ENCODE results near the gene NENF. TPM values are rescaled to one million over a fixed set of nuclear protein-coding genes. Genes with fewer than 3 reads are reported as not detected.

NENF gene
- total RNA-seq, 1 donor from 2014 or later = 6.8 TPM

DNA sequence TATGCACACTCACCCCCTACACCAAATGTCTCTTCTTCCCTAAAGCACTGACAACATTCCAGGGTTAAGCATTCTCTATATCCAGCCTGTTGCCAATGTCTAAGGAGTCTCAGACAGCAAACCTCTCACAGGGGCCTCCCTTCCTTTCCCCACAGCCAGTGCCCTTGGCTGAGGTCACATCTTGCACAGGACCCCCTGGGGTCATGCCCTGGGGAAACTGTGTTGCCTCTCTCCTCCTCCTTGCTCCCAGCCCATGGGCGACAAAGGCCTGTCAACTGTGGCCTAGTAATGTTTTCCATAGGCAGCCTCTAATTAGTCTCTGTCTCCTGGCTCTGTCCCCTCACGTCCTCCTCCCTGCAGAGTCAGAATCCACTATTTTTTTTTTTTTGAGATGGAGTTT is 54.6 kb downstream of the NENF start:
- no peak for DNase-seq (ENCODE audit: low spot score)
- Mint-ChIP-seq H3K36me3 (no peaks in the 10 kb centered on the region), H3K27ac (peak overlapping the region; percentile 15), H3K9me3 (no peaks in the 10 kb centered on the region), H3K27me3 (ENCODE audit: insufficient read depth, low read depth) (peaks cover 24% of the 10 kb centered on the region), H3K4me3 (no peak overlapping the region), H3K4me1 (peaks cover 67% of the 10 kb centered on the region)
- H3K79me2 ChIP-seq (ENCODE audit: low read depth) = no peaks in the 10 kb centered on the region
- H2AFZ ChIP-seq (replicated peaks) = no peak overlapping the region
- H3K27ac ChIP-seq = no peak overlapping the region
- no peak overlapping the region for H3K9ac ChIP-seq
- no peak overlapping the region for H3K4me2 ChIP-seq
- H3K36me3 ChIP-seq = no peaks in the 10 kb centered on the region
- H3F3A ChIP-seq (ENCODE audit: low read depth) = no peaks in the 10 kb centered on the region
- H3K9me3 ChIP-seq (ENCODE audit: low read depth) = no peaks in the 10 kb centered on the region
- TF ChIP-seq EZH2phosphoT487 (IDR thresholded peaks at IDR 0.05) (no peak), EZH2 (IDR thresholded peaks at IDR 0.05) (no peak)
- TF ChIP-seq, protein P1, sequence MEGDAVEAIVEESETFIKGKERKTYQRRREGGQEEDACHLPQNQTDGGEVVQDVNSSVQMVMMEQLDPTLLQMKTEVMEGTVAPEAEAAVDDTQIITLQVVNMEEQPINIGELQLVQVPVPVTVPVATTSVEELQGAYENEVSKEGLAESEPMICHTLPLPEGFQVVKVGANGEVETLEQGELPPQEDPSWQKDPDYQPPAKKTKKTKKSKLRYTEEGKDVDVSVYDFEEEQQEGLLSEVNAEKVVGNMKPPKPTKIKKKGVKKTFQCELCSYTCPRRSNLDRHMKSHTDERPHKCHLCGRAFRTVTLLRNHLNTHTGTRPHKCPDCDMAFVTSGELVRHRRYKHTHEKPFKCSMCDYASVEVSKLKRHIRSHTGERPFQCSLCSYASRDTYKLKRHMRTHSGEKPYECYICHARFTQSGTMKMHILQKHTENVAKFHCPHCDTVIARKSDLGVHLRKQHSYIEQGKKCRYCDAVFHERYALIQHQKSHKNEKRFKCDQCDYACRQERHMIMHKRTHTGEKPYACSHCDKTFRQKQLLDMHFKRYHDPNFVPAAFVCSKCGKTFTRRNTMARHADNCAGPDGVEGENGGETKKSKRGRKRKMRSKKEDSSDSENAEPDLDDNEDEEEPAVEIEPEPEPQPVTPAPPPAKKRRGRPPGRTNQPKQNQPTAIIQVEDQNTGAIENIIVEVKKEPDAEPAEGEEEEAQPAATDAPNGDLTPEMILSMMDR (IDR thresholded peaks at IDR 0.05) = no peak
- H4K20me1 ChIP-seq (ENCODE audit: low read depth) = no peaks in the 10 kb centered on the region
- H3K27me3 ChIP-seq = no peaks in the 10 kb centered on the region
- peaks cover 14% of the 10 kb centered on the region for H3K4me1 ChIP-seq
- no peak overlapping the region for H3K4me3 ChIP-seq

- Histone ChIP-seq H3K27ac (no peak overlapping the region), H3K36me3 (no peaks in the 10 kb centered on the region), H4K20me1 (ENCODE audit: low read depth) (no peaks in the 10 kb centered on the region), H3K9me3 (ENCODE audit: low read depth) (no peaks in the 10 kb centered on the region), H3K9ac (no peak overlapping the region), H3K4me3 (no peak overlapping the region), H3K4me2 (no peak overlapping the region), H3K79me2 (ENCODE audit: low read depth) (no peaks in the 10 kb centered on the region), H3F3A (ENCODE audit: low read depth) (no peaks in the 10 kb centered on the region), H2AFZ (replicated peaks) (no peak overlapping the region), H3K4me1 (peaks cover 14% of the 10 kb centered on the region), H3K27me3 (no peaks in the 10 kb centered on the region)
- Mint-ChIP-seq H3K27ac (no peak overlapping the region), H3K36me3 (no peaks in the 10 kb centered on the region), H3K9me3 (no peaks in the 10 kb centered on the region), H3K27me3 (ENCODE audit: insufficient read depth, low read depth) (peaks cover 23% of the 10 kb centered on the region), H3K4me3 (no peak overlapping the region), H3K4me1 (peaks cover 67% of the 10 kb centered on the region)
- TF ChIP-seq EZH2 (IDR thresholded peaks at IDR 0.05) (no peak), EZH2phosphoT487 (IDR thresholded peaks at IDR 0.05) (no peak)
- TF ChIP-seq, protein P1 (IDR thresholded peaks at IDR 0.05) = no peak
- DNase-seq (ENCODE audit: low spot score) = no peak
These were observed 55.2 kb downstream of the NENF start for GRCh38 chr1:212487774-212488435.

DNA sequence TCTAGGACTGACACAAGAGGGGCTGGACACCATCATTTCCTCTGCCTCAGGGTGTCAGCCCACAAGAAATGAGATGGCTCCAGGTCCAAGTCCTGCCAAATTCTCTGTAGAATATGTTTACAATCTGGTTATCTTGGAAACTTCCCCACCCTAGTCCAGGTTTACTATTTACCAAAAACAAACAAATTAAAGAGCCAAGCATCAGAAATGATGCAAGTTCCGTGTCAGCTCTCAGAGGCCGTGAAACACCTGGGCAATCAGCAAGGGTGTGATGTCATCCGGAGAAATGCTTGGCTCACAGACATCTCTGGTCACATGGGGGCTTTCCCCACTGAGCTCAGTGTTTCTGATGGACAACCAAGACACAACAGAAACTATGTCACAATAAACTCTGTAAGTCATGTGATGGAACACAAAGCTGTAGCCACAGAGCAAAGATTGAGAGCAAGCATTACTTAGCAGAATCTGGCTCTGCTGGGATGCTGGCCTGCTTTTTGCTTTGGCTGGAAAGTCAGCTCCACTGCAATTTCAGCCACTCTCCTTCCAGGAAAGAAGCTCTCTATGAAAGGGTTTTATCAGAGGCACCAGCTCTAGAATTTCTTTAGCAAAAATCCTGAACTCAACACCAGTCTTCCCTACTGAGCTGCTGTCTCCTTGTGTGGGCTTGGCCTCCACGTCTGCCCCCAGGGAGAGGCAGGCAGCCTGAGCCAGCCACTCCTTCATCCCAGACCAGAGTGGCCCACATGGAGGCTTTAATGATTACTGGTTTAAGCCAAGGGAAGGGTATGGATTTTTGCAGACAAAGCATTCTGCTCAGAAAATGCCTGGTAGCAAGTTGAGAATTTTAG is 55.9 kb downstream of the NENF start:
- peak overlapping the region; percentile 72 for H3K27ac Mint-ChIP-seq
- no peak overlapping the region for H3K4me3 Mint-ChIP-seq
- Histone ChIP-seq H3F3A (ENCODE audit: low read depth) (no peaks in the 10 kb centered on the region), H3K9me3 (ENCODE audit: low read depth) (no peaks in the 10 kb centered on the region), H2AFZ (replicated peaks) (no peak overlapping the region), H3K27ac (no peak overlapping the region), H3K27me3 (no peaks in the 10 kb centered on the region), H4K20me1 (ENCODE audit: low read depth) (no peaks in the 10 kb centered on the region), H3K4me2 (no peak overlapping the region), H3K4me3 (no peak overlapping the region), H3K36me3 (no peaks in the 10 kb centered on the region), H3K9ac (no peak overlapping the region), H3K79me2 (ENCODE audit: low read depth) (no peaks in the 10 kb centered on the region), H3K4me1 (peaks cover 14% of the 10 kb centered on the region)
- no peak for TF ChIP-seq EZH2 (IDR thresholded peaks at IDR 0.05)
- no peak for TF ChIP-seq EZH2phosphoT487 (IDR thresholded peaks at IDR 0.05)
- TF ChIP-seq, protein P1 (IDR thresholded peaks at IDR 0.05) = no peak
- H3K4me1 Mint-ChIP-seq = peaks cover 67% of the 10 kb centered on the region
- no peaks in the 10 kb centered on the region for H3K9me3 Mint-ChIP-seq
- no peaks in the 10 kb centered on the region for H3K36me3 Mint-ChIP-seq
- DNase-seq (ENCODE audit: low spot score) = peak; percentile 31
- peaks cover 19% of the 10 kb centered on the region for H3K27me3 Mint-ChIP-seq (ENCODE audit: insufficient read depth, low read depth)
